PC-9 (cell line): ENCODE results near the gene ALDOA. TPM values are rescaled to one million over a fixed set of nuclear protein-coding genes. Genes with fewer than 3 reads are reported as not detected.

Experiments
- BruUV-seq: library from RNA; stranded (reverse); fragments of 400-500 nt; replicated peaks from 2 replicates; lab custom pipeline; 2021; lab: Mats Ljungman, UMichigan
- CTCF ChIA-PET: fragments of 300-600 bp; sonication (Branson Sonifier 250); formaldehyde crosslinking; loops from one replicate; lab custom pipeline; 2022; ENCODE audit warnings: antibody characterized with exemption; lab: Charles Lee
- POLR2A ChIA-PET: fragments of 300-600 bp; sonication (Branson Sonifier 250); formaldehyde crosslinking; loops from one replicate; lab custom pipeline; 2022; ENCODE audit warnings: antibody characterized with exemption; ENCODE audit not compliant: unreplicated experiment; lab: Charles Lee
- DNase-seq, 2 experiments: peaks; one replicate each; pipeline versions ENCODE4 v3.0.0 to v3.0.0-alpha.2; 2015 to 2022; ENCODE audit warnings: mixed read lengths in 1 of 2
- H2AFZ ChIP-seq: fragments of 200-600 bp; sonication (generic); 2 replicates; pipeline ENCODE4 v1.8.1; 2017; ENCODE audit warnings: antibody characterized with exemption
- H3F3A ChIP-seq: fragments of 200-600 bp; sonication (generic); 2 replicates; pipeline ENCODE4 v1.8.1; 2017; ENCODE audit warnings: antibody characterized with exemption, mild to moderate bottlenecking, low read depth; ENCODE audit not compliant: insufficient read depth
- H3K27ac ChIP-seq: fragments of 200-600 bp; sonication (generic); 2 replicates; pipeline ENCODE4 v1.6.1; 2016; ENCODE audit warnings: mixed run types
- H3K27me3 ChIP-seq: fragments of 200-600 bp; sonication (generic); 2 replicates; pipeline ENCODE4 v1.6.1; 2016; ENCODE audit warnings: low read depth, mixed run types; ENCODE audit not compliant: insufficient read depth
- H3K36me3 ChIP-seq: fragments of 200-600 bp; sonication (generic); 2 replicates; pipeline ENCODE4 v1.6.1; 2016; ENCODE audit warnings: low read depth, mixed run types
- H3K4me1 ChIP-seq: fragments of 200-600 bp; sonication (generic); replicated peaks from 2 replicates; pipeline ENCODE4 v1.6.1; 2016; ENCODE audit warnings: mixed run types; ENCODE audit not compliant: insufficient read depth
- H3K4me2 ChIP-seq: fragments of 200-600 bp; sonication (generic); 2 replicates; pipeline ENCODE4 v1.6.1; 2017; ENCODE audit warnings: mixed run types
- H3K4me3 ChIP-seq: fragments of 200-600 bp; sonication (generic); 2 replicates; pipeline ENCODE4 v1.6.1; 2016; ENCODE audit warnings: mixed run types
- H3K79me2 ChIP-seq: fragments of 200-600 bp; sonication (generic); 2 replicates; pipeline ENCODE4 v1.6.1; 2017; ENCODE audit warnings: low read depth, mixed run types
- H3K9me2 ChIP-seq: fragments of 200-600 bp; sonication (generic); 2 replicates; pipeline ENCODE4 v1.8.1; 2017; ENCODE audit warnings: mild to moderate bottlenecking; ENCODE audit not compliant: insufficient read depth
- H3K9me3 ChIP-seq: fragments of 200-600 bp; sonication (generic); 2 replicates; pipeline ENCODE4 v1.8.1; 2016; ENCODE audit warnings: low read depth; ENCODE audit not compliant: insufficient read depth
- H4K20me1 ChIP-seq: fragments of 200-600 bp; sonication (generic); 2 replicates; pipeline ENCODE4 v1.8.1; 2017; ENCODE audit not compliant: insufficient read depth
- EZH2 ChIP-seq: fragments of 200-600 bp; sonication (generic); IDR thresholded peaks from 2 replicates; pipeline ENCODE4 v1.8.0; 2017; ENCODE audit warnings: antibody characterized with exemption, low read depth
- intact Hi-C: fragments of 100-400 bp; cut with micrococcal nuclease; formaldehyde crosslinking; loops from one replicate; pipeline ENCODE4 v1.10.0; 2022; ENCODE audit not compliant: unreplicated experiment
- total RNA-seq: library from RNA; stranded (reverse); gene quantifications from 2 replicates; pipeline ENCODE4 v1.2.3, GENCODE V29; 2021
- TF ChIP-seq, protein P1 (sequence below): fragments of 200-600 bp; sonication (generic); conservative IDR thresholded peaks from 2 replicates; pipeline ENCODE4 v1.6.1; 2017; ENCODE audit warnings: mixed run types, antibody characterized with exemption, mild to moderate bottlenecking, moderate library complexity

The ALDOA gene
- total RNA-seq, 1 experiment from 2014 or later = 3,090 TPM

DNA sequence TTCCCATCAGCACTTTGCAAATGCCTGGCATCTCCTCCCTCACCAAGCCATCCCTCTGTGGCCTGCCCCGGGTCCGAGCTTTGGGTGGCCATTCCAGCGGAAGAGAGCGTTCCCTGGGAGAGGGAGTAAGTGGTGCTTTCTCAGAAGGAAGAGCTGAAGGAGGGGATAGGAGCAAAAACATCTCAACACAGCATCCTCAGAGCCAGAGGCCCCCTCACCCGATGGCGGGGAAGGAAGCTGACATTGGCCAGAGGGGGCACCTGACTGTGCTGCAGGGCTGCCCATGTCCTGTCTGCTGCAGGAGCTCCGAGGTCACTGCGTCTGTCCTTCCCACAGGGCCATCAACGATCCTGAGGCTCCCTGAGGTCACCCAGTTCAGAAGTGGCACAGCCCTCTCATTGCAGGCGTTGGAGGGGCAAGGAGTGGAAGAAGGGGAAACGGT, 34.1 kb upstream of the ALDOA start:
- Histone ChIP-seq H4K20me1 (no peaks in the 10 kb centered on the region), H3K79me2 (no peaks in the 10 kb centered on the region), H3K9me2 (no peaks in the 10 kb centered on the region), H3K9me3 (no peaks in the 10 kb centered on the region), H3K27me3 (peaks cover 49% of the 10 kb centered on the region), H2AFZ (no peak overlapping the region), H3F3A (0 out of 2 replicates have a peak, but pooled peaks cover 5% of the 10 kb centered on the region), H3K4me1 (no peaks in the 10 kb centered on the region), H3K27ac (no peak overlapping the region), H3K4me3 (no peak overlapping the region), H3K36me3 (no peaks in the 10 kb centered on the region), H3K4me2 (peak overlapping the region; percentile 60)
- intact Hi-C loops = no loop called here
- TF ChIP-seq, protein P1, sequence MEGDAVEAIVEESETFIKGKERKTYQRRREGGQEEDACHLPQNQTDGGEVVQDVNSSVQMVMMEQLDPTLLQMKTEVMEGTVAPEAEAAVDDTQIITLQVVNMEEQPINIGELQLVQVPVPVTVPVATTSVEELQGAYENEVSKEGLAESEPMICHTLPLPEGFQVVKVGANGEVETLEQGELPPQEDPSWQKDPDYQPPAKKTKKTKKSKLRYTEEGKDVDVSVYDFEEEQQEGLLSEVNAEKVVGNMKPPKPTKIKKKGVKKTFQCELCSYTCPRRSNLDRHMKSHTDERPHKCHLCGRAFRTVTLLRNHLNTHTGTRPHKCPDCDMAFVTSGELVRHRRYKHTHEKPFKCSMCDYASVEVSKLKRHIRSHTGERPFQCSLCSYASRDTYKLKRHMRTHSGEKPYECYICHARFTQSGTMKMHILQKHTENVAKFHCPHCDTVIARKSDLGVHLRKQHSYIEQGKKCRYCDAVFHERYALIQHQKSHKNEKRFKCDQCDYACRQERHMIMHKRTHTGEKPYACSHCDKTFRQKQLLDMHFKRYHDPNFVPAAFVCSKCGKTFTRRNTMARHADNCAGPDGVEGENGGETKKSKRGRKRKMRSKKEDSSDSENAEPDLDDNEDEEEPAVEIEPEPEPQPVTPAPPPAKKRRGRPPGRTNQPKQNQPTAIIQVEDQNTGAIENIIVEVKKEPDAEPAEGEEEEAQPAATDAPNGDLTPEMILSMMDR = no peak
- no peak for TF ChIP-seq EZH2
- DNase-seq = no peak
- no TSS peak for BruUV-seq
- ChIA-PET POLR2A (no interaction called here), CTCF (interaction anchor here (1.1 to 1.5 kb wide), 5 partner anchors 8 to 212 kb away, joined by 3 to 10 read pairs (median 4); partner anchors contain the start of gene C16orf92)

DNA sequence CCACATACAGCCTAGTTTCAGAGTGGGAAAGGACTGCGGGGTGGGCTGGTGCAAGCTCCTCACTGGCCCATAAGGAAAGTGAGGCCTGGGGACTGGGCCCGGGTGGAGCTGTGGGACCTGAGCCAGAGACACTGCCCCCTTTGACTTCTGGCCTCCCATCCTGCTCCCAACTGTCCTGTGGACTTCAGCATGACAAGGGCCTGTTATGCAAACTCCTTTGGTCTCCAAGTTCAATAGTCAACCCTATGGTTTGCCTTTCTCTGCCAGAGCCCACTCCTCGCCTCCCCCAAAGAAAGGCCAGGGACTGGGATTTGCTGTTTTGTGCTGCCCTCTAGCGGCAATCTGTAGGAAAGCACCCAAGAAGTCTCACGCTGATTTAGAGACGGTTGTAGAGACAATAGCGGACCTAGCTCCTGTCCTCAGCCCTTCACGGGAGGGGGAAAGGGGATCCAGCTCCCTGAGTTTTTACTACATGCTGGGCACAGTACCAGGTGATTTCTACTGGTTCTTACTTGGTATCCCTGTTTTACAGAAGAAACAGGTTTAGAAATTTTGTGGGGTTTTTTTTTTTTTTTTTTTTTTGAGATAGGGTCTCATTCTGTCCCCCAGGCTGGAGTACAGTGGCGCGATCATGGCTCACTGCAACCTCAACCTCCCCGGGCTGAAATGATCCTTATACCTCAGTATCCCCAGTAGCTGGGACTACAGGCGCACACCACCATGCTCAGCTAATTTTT, 33.3 kb upstream of the ALDOA start:
- intact Hi-C loops = no loop called here
- no peaks in the 10 kb centered on the region for H4K20me1 ChIP-seq
- DNase-seq = peak; percentile 66 to 72
- H3K4me1 ChIP-seq = no peaks in the 10 kb centered on the region
- H3F3A ChIP-seq = 0 out of 2 replicates have a peak, but pooled peaks cover 5% of the 10 kb centered on the region
- H3K4me2 ChIP-seq = no peak overlapping the region
- POLR2A ChIA-PET = interaction anchor here (0.5 to 0.6 kb wide), 2 partner anchors 138 to 385 kb away, joined by 3 to 13 read pairs; no protein-coding TSS in a partner anchor
- peaks cover 42% of the 10 kb centered on the region for H3K27me3 ChIP-seq
- no peak overlapping the region for H3K4me3 ChIP-seq
- H3K79me2 ChIP-seq = no peaks in the 10 kb centered on the region
- BruUV-seq = no TSS peak
- TF ChIP-seq, protein P1 = peak; percentile 99
- TF ChIP-seq EZH2 = no peak
- no peaks in the 10 kb centered on the region for H3K36me3 ChIP-seq
- H3K9me2 ChIP-seq = no peaks in the 10 kb centered on the region
- no peak overlapping the region for H3K27ac ChIP-seq
- no peak overlapping the region for H2AFZ ChIP-seq
- CTCF ChIA-PET = interaction anchor here (0.5 to 1.5 kb wide), 10 partner anchors 7 to 1170 kb away, joined by 3 to 10 read pairs (median 4); partner anchors contain the start of gene C16orf92
- no peaks in the 10 kb centered on the region for H3K9me3 ChIP-seq

DNA sequence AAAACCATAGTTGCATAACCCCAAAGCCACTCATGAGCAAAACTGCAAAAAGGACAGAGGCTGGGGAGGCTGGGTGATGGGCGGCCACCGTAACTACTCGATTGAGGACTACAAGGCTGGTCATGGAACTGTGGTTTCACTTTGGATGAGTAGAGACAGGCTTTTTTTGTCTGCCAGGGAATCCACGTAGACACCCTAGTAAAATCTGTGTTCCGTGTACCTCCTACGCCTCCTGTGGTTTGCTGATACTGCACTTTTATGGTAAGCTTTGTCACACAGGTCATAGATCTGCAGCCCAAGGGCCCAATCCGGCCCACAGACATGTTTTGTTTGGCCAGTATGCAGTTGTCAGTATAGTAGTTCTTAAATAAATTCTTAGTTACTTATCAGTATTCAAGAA, 32.3 kb upstream of the ALDOA start:
- no peak for TF ChIP-seq EZH2
- TF ChIP-seq, protein P1 = no peak
- no peaks in the 10 kb centered on the region for H3K9me3 ChIP-seq
- peaks cover 34% of the 10 kb centered on the region for H3K27me3 ChIP-seq
- BruUV-seq = no TSS peak
- H3K79me2 ChIP-seq = no peaks in the 10 kb centered on the region
- H3K4me1 ChIP-seq = no peaks in the 10 kb centered on the region
- POLR2A ChIA-PET = no interaction called here
- no peak for DNase-seq
- no peak overlapping the region for H3K4me3 ChIP-seq
- no peak overlapping the region for H3K4me2 ChIP-seq
- 0 out of 2 replicates have a peak, but pooled peaks cover 2% of the 10 kb centered on the region for H3F3A ChIP-seq
- intact Hi-C loops = no loop called here
- no peaks in the 10 kb centered on the region for H4K20me1 ChIP-seq
- CTCF ChIA-PET = no interaction called here
- no peak overlapping the region for H3K27ac ChIP-seq
- H3K36me3 ChIP-seq = no peaks in the 10 kb centered on the region
- H2AFZ ChIP-seq = no peak overlapping the region
- no peaks in the 10 kb centered on the region for H3K9me2 ChIP-seq
